Naive B cell (primary cell): ENCODE results near the gene ZBTB16. TPM values are rescaled to one million over a fixed set of nuclear protein-coding genes. Genes with fewer than 3 reads are reported as not detected.

ENCODE experiments used
- ATAC-seq, 2 donors: fragments of 150-1000 bp; cut with Tn5 transposase; 2 replicates each; pipeline ENCODE4 v1.10.0; 2021; ENCODE audit warnings: low read depth in 2 of 2, mild to moderate bottlenecking in 2 of 2, moderate library complexity in 2 of 2
- DNase-seq: peaks from one replicate; pipeline ENCODE4 v3.0.0; 2022
- H3K27ac Mint-ChIP-seq, 6 donors: one replicate each; pipeline ENCODE4 v1.8.0; 2020 to 2022; ENCODE audit warnings: mild to moderate bottlenecking in 6 of 6, mixed read lengths in 6 of 6, moderate library complexity in 5 of 6, inconsistent platforms in 2 of 6
- H3K27me3 Mint-ChIP-seq, 3 donors: one replicate each; pipeline ENCODE4 v1.8.0; 2021 to 2022; ENCODE audit warnings: mixed read lengths in 3 of 3, mild to moderate bottlenecking in 1 of 3
- H3K36me3 Mint-ChIP-seq, 2 donors: one replicate each; pipeline ENCODE4 v1.8.0; 2020 to 2022; ENCODE audit warnings: mixed read lengths in 2 of 2, inconsistent platforms in 1 of 2, mild to moderate bottlenecking in 1 of 2
- H3K4me1 Mint-ChIP-seq, 3 donors: one replicate each; pipeline ENCODE4 v1.8.0; 2020 to 2022; ENCODE audit warnings: mixed read lengths in 3 of 3, inconsistent platforms in 1 of 3, mild to moderate bottlenecking in 1 of 3, moderate library complexity in 1 of 3
- H3K4me3 Mint-ChIP-seq, 8 donors: one replicate each; pipeline ENCODE4 v1.8.0; 2020 to 2022; ENCODE audit warnings: mild to moderate bottlenecking in 8 of 8, mixed read lengths in 8 of 8, moderate library complexity in 8 of 8, inconsistent platforms in 2 of 8
- H3K9me3 Mint-ChIP-seq, 7 donors: one replicate each; pipeline ENCODE4 v1.8.0; 2020 to 2022; ENCODE audit warnings: mixed read lengths in 7 of 7, mild to moderate bottlenecking in 5 of 7, inconsistent platforms in 2 of 7, moderate library complexity in 1 of 7
- polyA plus RNA-seq, 6 donors: library from polyadenylated mRNA; unstranded; fragments of 300-500 nt; fragmentation: Illumina TruSeq; gene quantifications; one replicate each; pipeline ENCODE4 v1.2.3, GENCODE V29; 2021; ENCODE audit warnings: low read depth in 6 of 6

The ZBTB16 gene
- polyA plus RNA-seq, 6 donors from 2014 or later: 10.0 to 178 (median 50.5) TPM

- Mint-ChIP-seq H3K27ac (peak overlapping the region in 4 of 6 donors; percentile 12 to 30 (median 22)), H3K9me3 (peaks cover 0 to 2% (median 0%) of the 10 kb centered on the region in 7 donors), H3K36me3 (peaks cover 0 to 6% of the 10 kb centered on the region in 2 donors), H3K4me3 (peak overlapping the region; percentile 42 to 87 (median 65)), H3K4me1 (peaks cover 21 to 49% (median 42%) of the 10 kb centered on the region in 3 donors), H3K27me3 (peaks cover 11 to 54% (median 34%) of the 10 kb centered on the region in 3 donors)
- ATAC-seq (peak; percentile 27 to 47), DNase-seq (no peak)
Observed at GRCh38 chr11:114110952-114111947, 51.7 kb downstream of the ZBTB16 start.

- Mint-ChIP-seq H3K4me3 (no peak overlapping the region), H3K27me3 (peaks cover 6 to 45% (median 27%) of the 10 kb centered on the region in 3 donors), H3K27ac (no peak overlapping the region), H3K4me1 (peaks cover 21 to 41% (median 28%) of the 10 kb centered on the region in 3 donors), H3K36me3 (peaks cover 0 to 14% of the 10 kb centered on the region in 2 donors), H3K9me3 (no peaks in the 10 kb centered on the region)
- no peak for ATAC-seq
- no peak for DNase-seq
Observed at GRCh38 chr11:114115451-114115928, 56.0 kb downstream of the ZBTB16 start.

GRCh38 chr11:114116357-114116756, 56.8 kb downstream of the ZBTB16 start:
- Mint-ChIP-seq H3K4me3 (no peak overlapping the region), H3K27me3 (peaks cover 6 to 41% (median 27%) of the 10 kb centered on the region in 3 donors), H3K4me1 (peaks cover 14 to 35% (median 27%) of the 10 kb centered on the region in 3 donors), H3K9me3 (no peaks in the 10 kb centered on the region), H3K36me3 (peaks cover 0 to 14% of the 10 kb centered on the region in 2 donors), H3K27ac (no peak overlapping the region)
- ATAC-seq (no peak), DNase-seq (no peak)

GRCh38 chr11:114116800-114117199, 57.3 kb downstream of the ZBTB16 start:
- DNase-seq (no peak), ATAC-seq (no peak)
- Mint-ChIP-seq H3K36me3 (peaks cover 0 to 14% of the 10 kb centered on the region in 2 donors), H3K4me3 (no peak overlapping the region), H3K4me1 (peaks cover 9 to 32% (median 23%) of the 10 kb centered on the region in 3 donors), H3K9me3 (no peaks in the 10 kb centered on the region), H3K27me3 (peaks cover 6 to 37% (median 24%) of the 10 kb centered on the region in 3 donors), H3K27ac (peak overlapping the region in 3 of 6 donors; percentile 4 to 53 (median 34))

GRCh38 chr11:114120606-114121005, 61.1 kb downstream of the ZBTB16 start:
- H3K4me1 Mint-ChIP-seq: peaks cover 2 to 23% (median 17%) of the 10 kb centered on the region in 3 donors
- peaks cover 0 to 21% (median 14%) of the 10 kb centered on the region in 3 donors for H3K27me3 Mint-ChIP-seq
- no peak for ATAC-seq
- H3K27ac Mint-ChIP-seq: peak overlapping the region in 2 of 6 donors; percentile 47
- no peak overlapping the region for H3K4me3 Mint-ChIP-seq
- no peak for DNase-seq
- H3K36me3 Mint-ChIP-seq: peaks cover 7 to 8% of the 10 kb centered on the region in 2 donors
- H3K9me3 Mint-ChIP-seq: no peaks in the 10 kb centered on the region

- Mint-ChIP-seq H3K4me3 (peak overlapping the region in 1 of 8 donors; percentile 29), H3K27ac (no peak overlapping the region), H3K4me1 (peaks cover 2 to 23% (median 17%) of the 10 kb centered on the region in 3 donors), H3K27me3 (peaks cover 0 to 24% (median 14%) of the 10 kb centered on the region in 3 donors), H3K36me3 (peaks cover 8 to 10% of the 10 kb centered on the region in 2 donors), H3K9me3 (no peaks in the 10 kb centered on the region)
- ATAC-seq (no peak), DNase-seq (no peak)
Observed at GRCh38 chr11:114121138-114121537, 61.6 kb downstream of the ZBTB16 start.

GRCh38 chr11:114121804-114122504, 62.4 kb downstream of the ZBTB16 start:
- ATAC-seq (no peak), DNase-seq (no peak)
- Mint-ChIP-seq H3K9me3 (no peaks in the 10 kb centered on the region), H3K4me1 (peaks cover 4 to 20% (median 14%) of the 10 kb centered on the region in 3 donors), H3K4me3 (no peak overlapping the region), H3K27ac (no peak overlapping the region), H3K27me3 (peaks cover 0 to 24% (median 9%) of the 10 kb centered on the region in 3 donors), H3K36me3 (peaks cover 13 to 16% of the 10 kb centered on the region in 2 donors)

GRCh38 chr11:114122686-114123085, 63.2 kb downstream of the ZBTB16 start:
- Mint-ChIP-seq H3K27ac (peak overlapping the region in 1 of 6 donors; percentile 62), H3K4me3 (no peak overlapping the region), H3K27me3 (peaks cover 0 to 21% (median 1%) of the 10 kb centered on the region in 3 donors), H3K36me3 (peaks cover 16 to 21% of the 10 kb centered on the region in 2 donors), H3K4me1 (peaks cover 2 to 20% (median 8%) of the 10 kb centered on the region in 3 donors), H3K9me3 (peaks cover 0 to under 1% (median 0%) of the 10 kb centered on the region in 7 donors)
- ATAC-seq: no peak
- no peak for DNase-seq

- Mint-ChIP-seq H3K4me1 (peaks cover 2 to 21% (median 4%) of the 10 kb centered on the region in 3 donors), H3K27ac (no peak overlapping the region), H3K36me3 (peaks cover 16 to 21% of the 10 kb centered on the region in 2 donors), H3K27me3 (peaks cover 0 to 21% (median 0%) of the 10 kb centered on the region in 3 donors), H3K9me3 (peaks cover 0 to 2% (median 0%) of the 10 kb centered on the region in 7 donors), H3K4me3 (no peak overlapping the region)
- DNase-seq: no peak
- no peak for ATAC-seq
Observed at GRCh38 chr11:114123692-114124330, 64.3 kb downstream of the ZBTB16 start.

GRCh38 chr11:114124601-114125144, 65.2 kb downstream of the ZBTB16 start:
- Mint-ChIP-seq H3K4me3 (peak overlapping the region in 1 of 8 donors; percentile 15), H3K27me3 (peaks cover 0 to 21% (median 0%) of the 10 kb centered on the region in 3 donors), H3K27ac (peak overlapping the region in 1 of 6 donors; percentile 32), H3K9me3 (peaks cover 0 to 2% (median 0%) of the 10 kb centered on the region in 7 donors), H3K36me3 (peaks cover 16 to 21% of the 10 kb centered on the region in 2 donors), H3K4me1 (peaks cover 4 to 27% (median 5%) of the 10 kb centered on the region in 3 donors)
- DNase-seq (no peak), ATAC-seq (no peak)

- no peak overlapping the region for H3K4me3 Mint-ChIP-seq
- H3K27me3 Mint-ChIP-seq: peaks cover 0 to 17% (median 0%) of the 10 kb centered on the region in 3 donors
- no peak for ATAC-seq
- H3K9me3 Mint-ChIP-seq: peaks cover 0 to 2% (median 0%) of the 10 kb centered on the region in 7 donors
- H3K27ac Mint-ChIP-seq: peak overlapping the region in 1 of 6 donors; percentile 59
- H3K36me3 Mint-ChIP-seq: peaks cover 16 to 21% of the 10 kb centered on the region in 2 donors
- peaks cover under 1 to 30% (median 5%) of the 10 kb centered on the region in 3 donors for H3K4me1 Mint-ChIP-seq
- DNase-seq: no peak
Observed at GRCh38 chr11:114125531-114125930, 66.0 kb downstream of the ZBTB16 start.

GRCh38 chr11:114125959-114126358, 66.4 kb downstream of the ZBTB16 start:
- DNase-seq (no peak), ATAC-seq (no peak)
- Mint-ChIP-seq H3K9me3 (peaks cover 0 to 2% (median 0%) of the 10 kb centered on the region in 7 donors), H3K27me3 (peaks cover 0 to 15% (median 0%) of the 10 kb centered on the region in 3 donors), H3K36me3 (peaks cover 16 to 21% of the 10 kb centered on the region in 2 donors), H3K4me3 (no peak overlapping the region), H3K4me1 (peaks cover 0 to 33% (median 9%) of the 10 kb centered on the region in 3 donors), H3K27ac (no peak overlapping the region)
